GM10266 (cell line): Measurements from ENCODE around the gene KAZN.

Experiments
- DNase-seq: peaks from one replicate; pipeline ENCODE4 v3.0.0; 2012; ENCODE audit errors: extremely low spot score
- TF ChIP-seq, protein P1 (sequence below): IDR thresholded peaks from 2 replicates; pipeline ENCODE4 v1.5.1; 2012; ENCODE audit warnings: mild to moderate bottlenecking, low read depth; ENCODE audit not compliant: control insufficient read depth, insufficient read depth; ENCODE audit errors: missing control alignments

The KAZN gene

DNA sequence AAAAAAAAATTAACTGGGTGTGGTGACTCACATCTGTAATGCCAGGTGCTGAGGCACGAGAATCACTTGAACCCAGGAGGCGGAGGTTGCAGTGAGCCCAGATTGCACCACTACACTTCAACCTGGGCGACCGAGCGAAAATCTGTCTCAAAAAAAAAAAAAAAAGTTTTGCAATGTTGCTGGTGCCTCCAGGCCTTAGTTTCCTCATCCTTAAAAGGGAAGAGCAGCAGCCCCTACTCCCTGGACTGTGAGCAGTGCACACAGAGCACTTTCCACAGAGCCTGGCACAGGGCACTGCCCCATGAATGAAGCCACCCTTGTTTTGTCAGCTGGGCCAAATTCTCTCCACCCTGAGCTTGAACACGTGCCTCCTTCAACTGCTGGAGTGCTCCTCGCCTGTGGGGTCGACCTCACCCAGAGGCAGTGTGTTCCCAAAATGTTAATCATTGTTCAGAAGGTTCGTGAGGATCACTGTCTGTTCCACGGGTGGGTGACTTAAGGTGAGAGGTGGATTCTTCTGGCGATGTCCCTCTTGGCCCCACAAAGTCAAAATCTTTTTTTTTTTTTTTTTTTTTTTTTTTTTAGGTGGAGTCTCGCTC is 402.9 kb downstream of the KAZN start:
- TF ChIP-seq, protein P1, sequence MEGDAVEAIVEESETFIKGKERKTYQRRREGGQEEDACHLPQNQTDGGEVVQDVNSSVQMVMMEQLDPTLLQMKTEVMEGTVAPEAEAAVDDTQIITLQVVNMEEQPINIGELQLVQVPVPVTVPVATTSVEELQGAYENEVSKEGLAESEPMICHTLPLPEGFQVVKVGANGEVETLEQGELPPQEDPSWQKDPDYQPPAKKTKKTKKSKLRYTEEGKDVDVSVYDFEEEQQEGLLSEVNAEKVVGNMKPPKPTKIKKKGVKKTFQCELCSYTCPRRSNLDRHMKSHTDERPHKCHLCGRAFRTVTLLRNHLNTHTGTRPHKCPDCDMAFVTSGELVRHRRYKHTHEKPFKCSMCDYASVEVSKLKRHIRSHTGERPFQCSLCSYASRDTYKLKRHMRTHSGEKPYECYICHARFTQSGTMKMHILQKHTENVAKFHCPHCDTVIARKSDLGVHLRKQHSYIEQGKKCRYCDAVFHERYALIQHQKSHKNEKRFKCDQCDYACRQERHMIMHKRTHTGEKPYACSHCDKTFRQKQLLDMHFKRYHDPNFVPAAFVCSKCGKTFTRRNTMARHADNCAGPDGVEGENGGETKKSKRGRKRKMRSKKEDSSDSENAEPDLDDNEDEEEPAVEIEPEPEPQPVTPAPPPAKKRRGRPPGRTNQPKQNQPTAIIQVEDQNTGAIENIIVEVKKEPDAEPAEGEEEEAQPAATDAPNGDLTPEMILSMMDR = no peak
- no peak for DNase-seq

DNA sequence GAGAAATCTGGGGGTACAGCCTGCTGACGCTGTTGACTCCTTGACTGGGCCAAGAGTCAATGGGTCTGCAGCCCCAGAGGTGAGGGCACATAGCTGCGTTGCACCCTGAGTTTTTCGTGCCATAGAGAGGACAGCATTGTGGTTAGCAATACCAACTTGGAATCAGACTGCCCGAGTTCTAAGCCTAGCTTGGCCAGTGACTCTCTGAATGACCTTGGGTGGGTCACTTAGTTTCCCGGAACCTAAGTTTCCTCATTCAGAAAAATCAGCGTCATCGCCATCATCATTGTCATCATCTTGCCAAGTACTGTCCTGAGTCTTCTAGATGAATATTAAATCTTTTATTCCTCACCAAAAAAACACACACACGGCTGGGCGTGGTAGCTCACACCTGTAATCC is 403.8 kb downstream of the KAZN start:
- DNase-seq = no peak
- TF ChIP-seq, protein P1 = no peak

DNA sequence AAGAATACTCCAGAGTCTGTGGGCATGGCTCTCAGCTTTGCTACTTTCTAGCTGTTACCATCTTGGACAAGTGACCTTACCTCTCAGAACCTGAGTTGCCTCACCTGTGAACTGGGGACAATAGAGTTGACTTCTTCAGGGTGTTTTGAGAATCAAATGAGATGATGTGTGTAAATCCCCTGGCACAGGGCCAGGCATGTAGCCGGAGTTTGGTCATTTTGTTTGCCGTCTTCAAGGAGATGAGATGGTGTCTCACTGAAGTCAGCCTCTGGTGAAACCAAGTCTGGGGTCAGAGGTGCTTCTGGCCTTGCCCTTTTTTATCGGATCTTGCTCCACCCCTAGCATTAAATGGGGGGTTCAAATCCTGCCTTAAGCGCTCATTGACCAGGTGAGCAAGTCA is 405.9 kb downstream of the KAZN start:
- TF ChIP-seq, protein P1 = no peak
- DNase-seq = no peak

DNA sequence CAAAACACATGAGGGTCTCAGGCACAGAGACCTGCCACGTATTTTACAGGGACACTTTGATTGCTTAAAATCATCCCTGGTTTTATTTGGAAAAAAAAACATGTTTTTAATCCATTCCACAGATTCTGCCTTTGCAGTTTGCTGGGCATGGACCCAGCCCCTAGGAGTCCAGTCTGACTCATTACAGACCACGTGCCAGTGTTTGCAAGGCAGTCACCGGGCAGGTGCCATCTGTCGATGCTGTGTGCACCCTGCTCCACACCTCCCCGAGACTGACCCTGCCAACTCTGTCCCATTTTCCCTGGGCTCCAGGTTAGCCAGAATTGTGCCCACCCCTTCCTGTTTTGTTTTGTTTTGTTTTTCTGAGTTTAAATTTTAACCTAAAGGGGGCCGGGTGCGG is 406.6 kb downstream of the KAZN start:
- DNase-seq = no peak
- TF ChIP-seq, protein P1 = no peak

DNA sequence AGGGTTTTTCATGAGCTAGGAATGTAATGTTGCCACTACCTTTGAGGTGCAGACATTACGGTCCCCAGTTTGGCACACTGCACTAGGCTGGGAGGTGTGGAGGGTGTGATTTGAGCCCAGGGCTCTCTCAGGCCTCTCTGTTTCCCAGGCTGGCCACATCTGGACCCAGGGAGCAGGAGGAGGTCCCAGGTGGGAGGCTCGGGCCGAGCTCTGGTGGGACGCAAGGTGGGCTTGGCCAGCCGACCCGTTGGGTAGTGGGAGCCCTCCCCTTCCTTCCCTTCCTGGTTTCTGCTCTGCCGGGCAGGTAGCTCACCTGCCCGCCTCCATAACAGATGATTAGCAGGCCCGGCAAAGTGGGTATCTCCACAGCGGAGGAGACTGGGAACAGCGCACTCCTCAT is 408.9 kb downstream of the KAZN start:
- no peak for DNase-seq

DNA sequence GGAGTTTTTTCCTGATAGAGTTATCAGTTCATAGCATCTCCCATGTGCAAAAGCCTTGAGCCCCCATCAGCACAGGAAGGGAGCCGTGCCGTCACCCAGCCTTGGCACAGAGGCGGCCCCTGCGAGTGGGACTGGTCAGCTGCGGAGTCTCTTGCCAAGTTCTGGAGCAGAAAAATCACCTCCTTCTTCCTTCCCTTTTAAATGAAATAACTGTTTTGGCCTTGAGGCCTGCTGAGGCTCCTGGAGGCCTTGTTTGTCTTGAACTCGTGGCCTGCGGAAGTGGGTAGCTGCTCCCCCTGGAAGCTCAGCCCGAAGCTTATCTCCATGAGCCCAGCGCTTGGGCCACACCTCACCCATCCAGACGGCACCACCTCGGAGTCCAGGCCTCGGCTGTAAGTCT is 409.4 kb downstream of the KAZN start:
- TF ChIP-seq, protein P1 = no peak
- no peak for DNase-seq

More for the DNA sequence above, 408.9 kb downstream of the KAZN start:
- TF ChIP-seq, protein P1 = no peak

DNA sequence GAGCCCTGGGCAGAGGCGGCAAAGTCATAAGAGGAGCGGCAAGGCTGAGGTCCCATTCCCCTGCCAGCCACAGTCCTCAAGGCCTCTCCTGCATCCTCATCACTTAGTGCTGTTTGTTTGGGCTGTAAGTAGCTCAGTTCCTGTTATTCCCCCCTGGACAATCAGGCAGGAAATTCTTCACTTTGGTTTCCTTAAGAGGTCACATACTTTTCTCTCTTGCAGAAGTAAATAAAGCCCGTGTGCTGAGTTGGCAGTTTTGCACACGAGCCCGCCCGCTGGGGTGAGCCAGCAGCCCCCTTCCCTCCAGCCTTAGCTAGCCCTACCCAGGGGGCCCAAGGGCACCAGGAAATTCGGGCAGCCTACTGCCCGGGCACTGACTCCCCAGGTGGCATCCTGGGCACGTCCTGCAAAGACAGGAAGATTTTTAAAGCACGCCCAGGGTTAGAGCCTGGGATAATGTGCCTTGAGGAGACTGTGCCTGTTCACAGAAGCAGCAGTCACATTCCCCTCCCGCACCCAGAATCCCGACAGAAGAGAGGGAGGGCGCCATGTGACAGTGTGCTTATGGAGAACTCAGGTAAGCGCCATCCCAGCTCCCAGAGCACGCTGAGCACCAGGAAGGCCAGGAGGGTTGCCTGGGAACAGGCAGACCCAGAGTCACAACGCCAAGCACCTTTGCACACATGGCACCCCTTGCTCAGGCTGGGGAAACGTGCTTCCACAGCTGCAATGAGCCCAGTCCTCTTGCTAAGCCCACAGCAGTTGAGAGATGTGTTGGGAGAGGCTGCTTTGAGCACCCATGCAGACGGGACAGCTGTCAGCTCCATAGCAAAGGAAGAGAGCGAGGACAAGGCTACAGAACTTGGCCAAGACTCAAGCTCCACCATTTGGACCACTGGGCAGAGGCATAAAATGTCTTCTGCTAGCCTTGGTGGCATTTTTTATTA is 410.6 kb downstream of the KAZN start:
- no peak for DNase-seq

More for the DNA sequence above, 410.6 kb downstream of the KAZN start:
- TF ChIP-seq, protein P1 = no peak
